IMR-90 (cell line): ENCODE results near the gene GPRC5D. TPM values are rescaled to one million over a fixed set of nuclear protein-coding genes. Genes with fewer than 3 reads are reported as not detected.

Experiments used
- ATAC-seq: fragments of 200-7000 bp; cut with Tn5 transposase; 2 replicates; pipeline ENCODE4 v1.9.1; 2020; ENCODE audit warnings: low read depth, mild to moderate bottlenecking, moderate library complexity
- BruUV-seq: library from RNA; stranded (reverse); fragments of 400-500 nt; replicated peaks from 2 replicates; lab custom pipeline; 2021; lab: Mats Ljungman, UMichigan
- CTCF ChIA-PET: fragments of 300-600 bp; formaldehyde crosslinking; extraction: SDS; loops from one replicate; lab custom pipeline; 2021; ENCODE audit warnings: antibody characterized with exemption; lab: Yijun Ruan, JAX
- POLR2A ChIA-PET: fragments of 300-600 bp; sonication (Branson Sonifier 250); formaldehyde crosslinking; loops from one replicate; lab custom pipeline; 2022; ENCODE audit warnings: antibody characterized with exemption; ENCODE audit not compliant: unreplicated experiment; lab: Charles Lee
- DNase-seq: peaks from one replicate; pipeline ENCODE4 v3.0.0; 2013
- H2AFZ ChIP-seq: replicated peaks from 2 replicates; pipeline ENCODE3; 2013; ENCODE audit warnings: low read length, mild to moderate bottlenecking; ENCODE audit not compliant: poor library complexity
- H2AK5ac ChIP-seq: 2 replicates; pipeline ENCODE4 v1.6.1; 2013; ENCODE audit warnings: low read depth, low read length, inconsistent platforms
- H2AK9ac ChIP-seq: replicated peaks from 2 replicates; pipeline ENCODE3; 2013; ENCODE audit warnings: mild to moderate bottlenecking, low read depth, low read length, moderate library complexity; ENCODE audit not compliant: poor library complexity
- H2BK120ac ChIP-seq: 2 replicates; pipeline ENCODE4 v1.6.1; 2013; ENCODE audit warnings: low read depth, low read length, inconsistent platforms
- H2BK15ac ChIP-seq: 3 replicates; pipeline ENCODE4 v1.6.1; 2013; ENCODE audit warnings: low read depth, low read length, inconsistent platforms
- H2BK20ac ChIP-seq: 2 replicates; pipeline ENCODE4 v1.6.1; 2013; ENCODE audit warnings: low read depth, mild to moderate bottlenecking, inconsistent platforms, low read length, moderate library complexity
- H2BK5ac ChIP-seq: 2 replicates; pipeline ENCODE4 v1.6.1; 2013; ENCODE audit warnings: mild to moderate bottlenecking, low read depth, low read length, inconsistent platforms; ENCODE audit not compliant: poor library complexity, severe bottlenecking
- H3K14ac ChIP-seq: replicated peaks from 2 replicates; pipeline ENCODE4 v1.6.1; 2013; ENCODE audit warnings: low read depth, low read length, inconsistent platforms
- H3K18ac ChIP-seq: 2 replicates; pipeline ENCODE4 v1.6.1; 2013; ENCODE audit warnings: low read depth, low read length, control low read depth
- H3K23ac ChIP-seq: 2 replicates; pipeline ENCODE4 v1.6.1; 2013; ENCODE audit warnings: low read depth, low read length, inconsistent platforms
- H3K27ac ChIP-seq: 2 replicates; pipeline ENCODE4 v1.5.1; 2013; ENCODE audit warnings: mild to moderate bottlenecking, control low read depth, low read length; ENCODE audit not compliant: insufficient read depth
- H3K27me3 ChIP-seq: 2 replicates; pipeline ENCODE4 v1.6.1; 2013; ENCODE audit warnings: low read length; ENCODE audit not compliant: control insufficient read depth, insufficient read depth
- H3K36me3 ChIP-seq: 2 replicates; pipeline ENCODE4 v1.6.1; 2013; ENCODE audit warnings: low read length, mixed read lengths; ENCODE audit not compliant: control insufficient read depth, insufficient read depth
- H3K4ac ChIP-seq: 2 replicates; pipeline ENCODE4 v1.6.1; 2013; ENCODE audit warnings: low read depth, low read length, inconsistent platforms
- H3K4me1 ChIP-seq: 2 replicates; pipeline ENCODE4 v1.6.1; 2013; ENCODE audit warnings: low read length, mixed read lengths; ENCODE audit not compliant: control insufficient read depth, insufficient read depth
- H3K4me2 ChIP-seq: 2 replicates; pipeline ENCODE4 v1.6.1; 2013; ENCODE audit warnings: low read depth, mild to moderate bottlenecking, control low read depth, low read length, moderate library complexity
- H3K4me3 ChIP-seq: 2 replicates; pipeline ENCODE4 v1.5.1; 2013; ENCODE audit warnings: low read depth, mild to moderate bottlenecking, control low read depth, low read length, moderate library complexity; ENCODE audit not compliant: insufficient read depth
- H3K56ac ChIP-seq: 2 replicates; pipeline ENCODE4 v1.6.1; 2013; ENCODE audit warnings: low read length, inconsistent platforms; ENCODE audit not compliant: insufficient read depth; ENCODE audit errors: extremely low read depth
- H3K79me1 ChIP-seq, 2 experiments: 2 replicates each; pipeline ENCODE4 v1.6.1; 2013; ENCODE audit warnings: low read length in 2 of 2, inconsistent platforms in 1 of 2, low read depth in 1 of 2
- H3K9ac ChIP-seq: 2 replicates; pipeline ENCODE4 v1.6.1; 2013; ENCODE audit warnings: low read depth, low read length, control low read depth
- H3K9me1 ChIP-seq: 2 replicates; pipeline ENCODE4 v1.6.1; 2013; ENCODE audit warnings: low read length, inconsistent platforms; ENCODE audit not compliant: insufficient read depth
- H3K9me3 ChIP-seq: 2 replicates; pipeline ENCODE4 v1.6.1; 2013; ENCODE audit warnings: low read length; ENCODE audit not compliant: control insufficient read depth, insufficient read depth
- H4K20me1 ChIP-seq: 2 replicates; pipeline ENCODE4 v1.6.1; 2013; ENCODE audit warnings: low read length, inconsistent platforms; ENCODE audit not compliant: insufficient read depth
- H4K5ac ChIP-seq: 2 replicates; pipeline ENCODE4 v1.6.1; 2013; ENCODE audit warnings: mild to moderate bottlenecking, low read depth, low read length, control low read depth
- H4K8ac ChIP-seq, 2 experiments: 2 replicates each; pipeline ENCODE4 v1.6.1; 2013; ENCODE audit warnings: low read depth in 2 of 2, low read length in 2 of 2, control low read depth in 1 of 2, inconsistent platforms in 1 of 2
- H4K91ac ChIP-seq: 2 replicates; pipeline ENCODE4 v1.6.1; 2013; ENCODE audit warnings: low read depth, low read length, inconsistent platforms; ENCODE audit not compliant: insufficient read depth
- CHD1 ChIP-seq: IDR thresholded peaks from 2 replicates; pipeline ENCODE4 v1.6.1; 2012; ENCODE audit warnings: low read depth, low read length, improper control_type of control experiment
- MAZ ChIP-seq: IDR thresholded peaks from 2 replicates; pipeline ENCODE4 v1.6.1; 2012; ENCODE audit warnings: low read depth, mild to moderate bottlenecking, low read length, improper control_type of control experiment, moderate library complexity, borderline replicate concordance
- POLR2A ChIP-seq: IDR thresholded peaks from 2 replicates; pipeline ENCODE4 v1.6.1; 2012; ENCODE audit warnings: mild to moderate bottlenecking, low read depth, low read length
- RCOR1 ChIP-seq: IDR thresholded peaks from 2 replicates; pipeline ENCODE4 v1.6.1; 2012; ENCODE audit warnings: mild to moderate bottlenecking, low read length, improper control_type of control experiment; ENCODE audit not compliant: insufficient replicate concordance
- WGBS, 2 experiments: methylation state at CpG; one replicate each; pipeline versions ENCODE4 v1.1.5 to v1.1.7; 2013; ENCODE audit warnings: missing lambda C conversion rate in 2 of 2; ENCODE audit not compliant: insufficient read length in 1 of 2; ENCODE audit errors: extremely low coverage in 2 of 2; 5-methylcytosine and 5-hydroxymethylcytosine counted together
- dilution Hi-C: fragments of 300-500 bp; cut with HindIII; formaldehyde crosslinking; loops from one replicate; pipeline ENCODE4 v1.14.3; 2018; ENCODE audit warnings: low sequenced_read_pairs; ENCODE audit not compliant: unreplicated experiment
- in situ Hi-C: fragments of 300-500 bp; cut with MboI; formaldehyde crosslinking; loops from 3 replicates; pipeline ENCODE4 v1.14.3; 2019; ENCODE audit warnings: low sequenced_read_pairs, inconsistent platforms, mixed read lengths
- intact Hi-C: fragments of 100-400 bp; cut with micrococcal nuclease; formaldehyde crosslinking; loops from 2 replicates; pipeline ENCODE4 v1.10.0; 2022
- polyA plus RNA-seq, 3 experiments: library from polyadenylated mRNA; depleted of rRNA; stranded (reverse); fragments of >200 nt; gene quantifications; 2 replicates each; pipeline ENCODE4 v1.2.3, GENCODE V29; 2012; ENCODE audit warnings: low replicate concordance in 1 of 3
- total RNA-seq: library from RNA; depleted of rRNA; stranded (reverse); fragments of >200 nt; gene quantifications from 2 replicates; pipeline ENCODE4 v1.2.3, GENCODE V29; 2012
- TF ChIP-seq, protein P1 (sequence below): fragments of 150-350 bp; IDR thresholded peaks from 2 replicates; pipeline ENCODE4 v1.6.1; 2017; ENCODE audit warnings: mild to moderate bottlenecking, antibody characterized with exemption, low read length, low read depth

GPRC5D gene
- total and polyA plus RNA-seq, 2 of the 4 experiments (the other 2 are of a cell fraction): not detected

DNA sequence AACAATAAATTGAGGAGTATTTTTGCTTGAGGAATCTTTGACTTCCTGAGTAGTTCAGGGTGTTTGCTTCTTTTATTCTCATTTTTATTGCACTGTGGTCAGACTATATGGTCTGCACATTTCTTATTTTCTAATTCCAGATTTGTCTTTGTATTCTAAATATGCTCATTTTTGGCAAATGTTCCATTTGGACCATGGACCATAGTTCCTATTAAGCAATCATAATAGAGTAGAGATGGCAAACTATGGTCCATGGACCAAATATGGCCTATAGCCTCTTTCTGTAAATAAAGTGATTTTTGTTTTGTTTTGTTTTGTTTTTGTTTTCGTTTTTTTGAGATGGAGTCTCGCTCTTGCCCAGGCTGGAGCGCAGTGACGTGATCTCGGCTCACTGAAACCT, 58.5 kb downstream of the GPRC5D start:
- peaks cover 16% of the 10 kb centered on the region for H3K4me1 ChIP-seq
- no peak overlapping the region for H2BK20ac ChIP-seq
- WGBS, 2 experiments: no CpG with 5 or more reads among the region's 5 CpGs
- no peak overlapping the region for H3K14ac ChIP-seq
- H3K27ac ChIP-seq: no peak overlapping the region
- peak overlapping the region; percentile 39 for H2BK5ac ChIP-seq
- no peak overlapping the region for H2BK15ac ChIP-seq
- H4K5ac ChIP-seq: no peak overlapping the region
- H3K79me1 ChIP-seq: peaks cover 11 to 61% of the 10 kb centered on the region in 2 experiments; a peak in 3 of 4 replicates
- no peak overlapping the region for H2AFZ ChIP-seq
- H2AK5ac ChIP-seq: no peak overlapping the region
- H3K9ac ChIP-seq: no peak overlapping the region
- TSS peak; percentile 35 for BruUV-seq
- intact Hi-C loops: no loop called here
- peaks cover 6% of the 10 kb centered on the region; the same call in 1 of the 2 replicates for H3K36me3 ChIP-seq
- no peak overlapping the region for H4K8ac ChIP-seq
- ATAC-seq (no peak), DNase-seq (no peak)
- no peak overlapping the region for H2BK120ac ChIP-seq
- peak overlapping the region; percentile 55; the same call in 1 of the 2 replicates for H3K23ac ChIP-seq
- POLR2A ChIA-PET: no interaction called here
- H4K91ac ChIP-seq: no peak overlapping the region
- H3K27me3 ChIP-seq: no peaks in the 10 kb centered on the region
- no peak overlapping the region for H2AK9ac ChIP-seq
- CTCF ChIA-PET: no interaction called here
- H3K9me1 ChIP-seq: peaks cover 15% of the 10 kb centered on the region
- H3K4me3 ChIP-seq: peak overlapping the region; percentile 72; the same call in 1 of the 2 replicates
- no peak overlapping the region for H3K18ac ChIP-seq
- peak overlapping the region; percentile 80 for H3K4me2 ChIP-seq
- TF ChIP-seq, protein P1, sequence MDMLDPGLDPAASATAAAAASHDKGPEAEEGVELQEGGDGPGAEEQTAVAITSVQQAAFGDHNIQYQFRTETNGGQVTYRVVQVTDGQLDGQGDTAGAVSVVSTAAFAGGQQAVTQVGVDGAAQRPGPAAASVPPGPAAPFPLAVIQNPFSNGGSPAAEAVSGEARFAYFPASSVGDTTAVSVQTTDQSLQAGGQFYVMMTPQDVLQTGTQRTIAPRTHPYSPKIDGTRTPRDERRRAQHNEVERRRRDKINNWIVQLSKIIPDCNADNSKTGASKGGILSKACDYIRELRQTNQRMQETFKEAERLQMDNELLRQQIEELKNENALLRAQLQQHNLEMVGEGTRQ: no peak
- TF ChIP-seq RCOR1 (no peak), POLR2A (0 out of 2 replicates have a peak, but pooled peaks have one; percentile 16), MAZ (no peak), CHD1 (no peak)
- in situ Hi-C loops: no loop called here
- H4K20me1 ChIP-seq: peaks cover 15% of the 10 kb centered on the region
- H3K56ac ChIP-seq: no peak overlapping the region
- dilution Hi-C loops: no loop called here
- no peaks in the 10 kb centered on the region for H3K9me3 ChIP-seq
- H3K4ac ChIP-seq: no peak overlapping the region
